GM19193 (cell line): Measurements from ENCODE around the gene SPIB.

Source experiments
- POLR2A ChIP-seq: IDR thresholded peaks from 4 replicates; pipeline ENCODE4 v1.6.1; 2011; ENCODE audit not compliant: insufficient read depth, insufficient read length; ENCODE audit errors: extremely low read depth

The SPIB gene

DNA sequence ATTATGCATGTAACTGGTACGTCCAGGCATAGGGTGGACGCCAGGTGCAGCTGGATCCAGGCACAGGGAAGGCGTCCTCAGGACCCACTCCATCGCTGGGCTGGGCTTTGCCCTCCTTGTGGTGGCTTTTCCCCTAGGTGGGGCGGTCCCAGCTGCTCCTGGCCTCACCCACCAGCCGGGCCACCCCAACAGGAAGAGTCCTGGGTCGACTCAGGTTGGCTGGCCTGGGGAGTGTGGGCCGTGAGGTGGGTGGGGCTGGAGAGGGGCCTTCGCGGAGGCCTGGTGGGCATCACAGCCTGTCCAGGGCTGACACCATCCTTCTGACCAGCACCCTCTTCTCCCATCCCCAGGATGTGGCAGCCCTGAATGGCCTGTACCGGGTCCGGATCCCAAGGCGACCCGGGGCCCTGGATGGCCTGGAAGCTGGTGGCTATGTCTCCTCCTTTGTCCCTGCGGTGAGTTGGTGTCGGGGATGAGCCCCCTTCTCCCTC is 61.1 kb downstream of the SPIB start:
- no peak for TF ChIP-seq POLR2A

DNA sequence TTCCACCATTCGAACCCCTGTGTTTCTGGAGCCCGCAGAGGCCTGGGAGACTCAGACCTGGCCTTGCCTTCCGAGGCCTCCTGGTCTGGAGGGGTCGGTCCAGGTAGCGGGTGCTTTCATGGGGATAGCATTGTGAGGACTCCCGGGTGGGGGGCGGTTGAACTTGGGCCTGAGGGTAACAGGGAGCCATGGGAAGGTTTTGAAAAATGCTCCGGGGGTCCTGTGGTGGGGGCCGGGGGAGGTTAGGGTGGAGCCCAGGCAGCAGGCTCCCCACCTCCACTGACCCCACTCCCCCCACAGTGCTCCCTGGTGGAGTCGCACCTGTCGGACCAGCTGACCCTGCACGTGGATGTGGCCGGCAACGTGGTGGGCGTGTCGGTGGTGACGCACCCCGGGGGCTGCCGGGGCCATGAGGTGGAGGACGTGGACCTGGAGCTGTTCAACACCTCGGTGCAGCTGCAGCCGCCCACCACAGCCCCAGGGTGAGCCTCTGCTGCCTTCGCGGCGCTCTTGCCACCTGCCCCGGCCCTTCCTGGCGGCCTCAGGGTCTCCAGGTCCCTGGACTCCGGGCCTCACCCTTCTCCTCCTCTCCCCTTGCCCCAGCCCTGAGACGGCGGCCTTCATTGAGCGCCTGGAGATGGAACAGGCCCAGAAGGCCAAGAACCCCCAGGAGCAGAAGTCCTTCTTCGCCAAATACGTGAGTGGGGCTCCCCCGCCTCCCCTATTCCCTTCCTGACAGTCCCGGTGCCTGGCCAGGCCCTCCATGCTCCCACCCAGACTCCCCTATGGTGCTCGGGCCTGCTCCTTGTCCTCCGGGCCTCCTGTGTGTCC is 61.8 kb downstream of the SPIB start:
- TF ChIP-seq POLR2A, result no peak
